MM.1S (cell line): ENCODE results near the gene SEPTIN14.
"Not testable (repeated sequence)": the region's sequence is repeated elsewhere in the genome, so short reads cannot be mapped to it uniquely, and the experiment has no call there.

Source experiments
- CTCF ChIP-seq: fragments of 300-600 bp; sonication (generic); IDR thresholded peaks from 2 replicates; pipeline ENCODE4 v1.5.1; 2016; ENCODE audit warnings: antibody characterized with exemption, low read length, mixed read lengths
- EZH2 ChIP-seq: fragments of 300-600 bp; sonication (generic); optimal IDR thresholded peaks from 2 replicates; pipeline ENCODE3; 2017; ENCODE audit warnings: low read depth, mild to moderate bottlenecking, antibody characterized with exemption, low read length, mixed read lengths
- EZH2phosphoT487 ChIP-seq: fragments of 300-600 bp; sonication (generic); IDR thresholded peaks from 2 replicates; pipeline ENCODE4 v1.6.1; 2018; ENCODE audit warnings: antibody characterized with exemption, low read length

DNA sequence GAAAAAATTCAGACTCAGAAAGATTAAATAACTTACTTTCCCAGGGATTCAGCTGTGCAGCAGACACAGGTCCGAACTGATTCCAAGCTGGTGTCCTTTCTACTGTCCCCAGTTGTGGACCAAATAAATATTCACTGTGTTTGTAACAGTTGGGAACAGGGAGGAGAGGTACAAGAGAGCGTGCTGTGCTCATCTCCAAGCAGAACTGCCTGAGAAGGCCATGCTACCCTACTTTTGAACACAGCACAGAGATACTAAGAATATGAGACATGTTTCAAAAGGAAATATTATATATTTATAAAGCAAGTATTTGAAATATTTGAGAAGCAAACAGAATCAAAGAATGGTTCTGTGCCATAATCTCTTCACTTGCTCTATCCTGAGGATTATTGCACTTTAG is at the start of gene SEPTIN14:
- TF ChIP-seq CTCF, EZH2phosphoT487, EZH2: not testable (repeated sequence)
